ENCODE measurements around the gene PIGU.

Gene PIGU

DNA sequence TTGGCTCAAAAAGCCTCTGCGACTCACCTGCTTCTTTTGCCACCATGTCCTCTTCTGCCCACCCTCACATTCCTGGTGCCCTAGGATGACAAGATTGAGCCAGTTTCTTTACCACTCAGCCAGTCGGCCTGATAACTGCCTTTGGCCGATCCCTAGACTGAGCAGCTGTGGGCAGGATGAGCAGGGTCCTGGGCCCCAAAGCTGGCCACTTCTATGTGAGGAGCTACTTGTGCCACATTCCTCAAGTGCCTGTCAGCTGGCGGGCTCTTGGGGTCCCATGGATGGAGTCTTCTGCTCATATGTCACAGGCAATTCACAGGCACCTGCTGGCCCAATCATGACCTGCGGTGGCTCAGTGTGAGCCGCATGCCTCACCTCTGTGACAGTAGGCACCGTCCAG, 144.1 kb downstream of the PIGU start:
- Histone ChIP-seq H3K9me2 (replicated peaks; ENCODE audit: insufficient read depth, low read length) (no peaks in the 10 kb centered on the region), H3K9ac (ENCODE audit: low read length) (no peak overlapping the region), H3K27me3 (ENCODE audit: low read length) (no peaks in the 10 kb centered on the region), H3K9me3 (ENCODE audit: insufficient read depth, low read length) (no peaks in the 10 kb centered on the region), H3K79me2 (ENCODE audit: insufficient read depth, low read length) (no peaks in the 10 kb centered on the region), H3K27ac (ENCODE audit: low read depth, low read length) (no peak overlapping the region), H3K36me3 (ENCODE audit: low read length) (no peaks in the 10 kb centered on the region), H3F3A (ENCODE audit: insufficient read depth) (no peaks in the 10 kb centered on the region), H3K4me2 (ENCODE audit: low read depth, low read length, poor library complexity, severe bottlenecking) (no peak overlapping the region), H3K4me3 (ENCODE audit: insufficient read depth, low read length, poor library complexity, severe bottlenecking) (no peak overlapping the region), H4K20me1 (ENCODE audit: low read depth, low read length) (no peaks in the 10 kb centered on the region), H2AFZ (ENCODE audit: low read depth, low read length, severe bottlenecking) (no peak overlapping the region)
- TF ChIP-seq EZH2phosphoT487 (conservative IDR thresholded peaks at IDR 0.05; ENCODE audit: low read length) (no peak), CTCF (IDR thresholded peaks at IDR 0.05; ENCODE audit: insufficient read depth, low read length, poor library complexity, severe bottlenecking) (no peak)

DNA sequence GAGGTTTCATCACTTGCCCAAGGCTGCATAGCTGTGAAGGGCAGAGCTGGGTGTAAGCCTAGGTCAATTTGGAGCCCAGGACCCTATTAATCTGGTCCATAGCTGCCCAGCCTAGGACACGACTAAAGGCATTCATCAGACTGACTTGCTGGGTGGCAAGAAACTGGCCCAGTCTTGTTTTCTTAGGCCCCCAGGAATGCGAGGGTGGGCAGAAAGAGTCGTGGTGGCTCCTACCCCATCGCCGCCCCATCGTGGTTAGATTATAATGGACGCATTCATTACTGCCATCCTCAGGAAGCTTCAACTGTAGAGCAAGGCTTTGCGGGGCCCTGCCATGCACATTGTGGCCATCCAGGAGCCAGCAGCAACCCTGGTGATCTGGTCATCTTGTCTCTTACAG, 144.6 kb downstream of the PIGU start:
- Histone ChIP-seq H3K27ac (ENCODE audit: low read depth, low read length) (no peak overlapping the region), H3K9me2 (replicated peaks; ENCODE audit: insufficient read depth, low read length) (no peaks in the 10 kb centered on the region), H3F3A (ENCODE audit: insufficient read depth) (no peaks in the 10 kb centered on the region), H3K79me2 (ENCODE audit: insufficient read depth, low read length) (no peaks in the 10 kb centered on the region), H3K4me2 (ENCODE audit: low read depth, low read length, poor library complexity, severe bottlenecking) (no peak overlapping the region), H3K9ac (ENCODE audit: low read length) (no peak overlapping the region), H3K4me3 (ENCODE audit: insufficient read depth, low read length, poor library complexity, severe bottlenecking) (no peak overlapping the region), H4K20me1 (ENCODE audit: low read depth, low read length) (no peaks in the 10 kb centered on the region), H2AFZ (ENCODE audit: low read depth, low read length, severe bottlenecking) (no peak overlapping the region), H3K36me3 (ENCODE audit: low read length) (no peaks in the 10 kb centered on the region), H3K27me3 (ENCODE audit: low read length) (no peaks in the 10 kb centered on the region), H3K9me3 (ENCODE audit: insufficient read depth, low read length) (no peaks in the 10 kb centered on the region)
- TF ChIP-seq EZH2phosphoT487 (conservative IDR thresholded peaks at IDR 0.05; ENCODE audit: low read length): no peak
- TF ChIP-seq CTCF (IDR thresholded peaks at IDR 0.05; ENCODE audit: insufficient read depth, low read length, poor library complexity, severe bottlenecking): no peak

- H3K9ac ChIP-seq (ENCODE audit: low read length): no peak overlapping the region
- no peak overlapping the region for H3K4me3 ChIP-seq (ENCODE audit: insufficient read depth, low read length, poor library complexity, severe bottlenecking)
- H3K9me3 ChIP-seq (ENCODE audit: insufficient read depth, low read length): no peaks in the 10 kb centered on the region
- no peaks in the 10 kb centered on the region for H3K27me3 ChIP-seq (ENCODE audit: low read length)
- no peak overlapping the region for H2AFZ ChIP-seq (ENCODE audit: low read depth, low read length, severe bottlenecking)
- no peak for TF ChIP-seq CTCF (IDR thresholded peaks at IDR 0.05; ENCODE audit: insufficient read depth, low read length, poor library complexity, severe bottlenecking)
- H3K27ac ChIP-seq (ENCODE audit: low read depth, low read length): no peak overlapping the region
- H3K79me2 ChIP-seq (ENCODE audit: insufficient read depth, low read length): no peaks in the 10 kb centered on the region
- H3K9me2 ChIP-seq (replicated peaks; ENCODE audit: insufficient read depth, low read length): no peaks in the 10 kb centered on the region
- no peaks in the 10 kb centered on the region for H3K36me3 ChIP-seq (ENCODE audit: low read length)
- H4K20me1 ChIP-seq (ENCODE audit: low read depth, low read length): no peaks in the 10 kb centered on the region
- H3F3A ChIP-seq (ENCODE audit: insufficient read depth): no peaks in the 10 kb centered on the region
- H3K4me2 ChIP-seq (ENCODE audit: low read depth, low read length, poor library complexity, severe bottlenecking): no peak overlapping the region
Observed at GRCh38 chr20:34531608-34532265, 145.2 kb downstream of the PIGU start.
